ENCODE results near the gene TK2. TPM values are rescaled to one million over a fixed set of nuclear protein-coding genes. Genes with fewer than 3 reads are reported as not detected.

TK2 gene
- total RNA-seq, 6 experiments from 2014 or later: 29.1 to 43.8 (median 32.6) TPM

- no peak for DNase-seq
- no peak overlapping the region for H3K27ac Mint-ChIP-seq
- no peak for TF ChIP-seq CTCF (IDR thresholded peaks at IDR 0.05)
- H3K27me3 Mint-ChIP-seq (ENCODE audit: insufficient read depth): peaks cover 21% of the 10 kb centered on the region
- H3K9me3 Mint-ChIP-seq: no peaks in the 10 kb centered on the region
- no peaks in the 10 kb centered on the region for H3K4me1 Mint-ChIP-seq (ENCODE audit: low read depth)
- peaks cover 3% of the 10 kb centered on the region; the same call in 1 of the 2 replicates for H3K36me3 Mint-ChIP-seq (ENCODE audit: low read depth)
- H3K4me3 Mint-ChIP-seq: no peak overlapping the region
Measured at GRCh38 chr16:66493490-66494401, 56.2 kb downstream of the TK2 start.

GRCh38 chr16:66491716-66492064 is 58.2 kb downstream of the TK2 start:
- H3K27ac Mint-ChIP-seq: no peak overlapping the region
- H3K9me3 Mint-ChIP-seq: no peaks in the 10 kb centered on the region
- no peaks in the 10 kb centered on the region; the same call in 1 of the 2 replicates for H3K36me3 Mint-ChIP-seq (ENCODE audit: low read depth)
- no peak for TF ChIP-seq CTCF (IDR thresholded peaks at IDR 0.05)
- no peak for DNase-seq
- H3K4me1 Mint-ChIP-seq (ENCODE audit: low read depth): peaks cover 12% of the 10 kb centered on the region
- peaks cover 15% of the 10 kb centered on the region for H3K27me3 Mint-ChIP-seq (ENCODE audit: insufficient read depth)
- H3K4me3 Mint-ChIP-seq: no peak overlapping the region

GRCh38 chr16:66490774-66491715 is 58.9 kb downstream of the TK2 start:
- Mint-ChIP-seq H3K4me3 (no peak overlapping the region), H3K27me3 (ENCODE audit: insufficient read depth) (peaks cover 15% of the 10 kb centered on the region), H3K4me1 (ENCODE audit: low read depth) (peaks cover 15% of the 10 kb centered on the region), H3K36me3 (ENCODE audit: low read depth) (no peaks in the 10 kb centered on the region; the same call in 1 of the 2 replicates), H3K9me3 (no peaks in the 10 kb centered on the region), H3K27ac (no peak overlapping the region)
- no peak for DNase-seq
- TF ChIP-seq CTCF (IDR thresholded peaks at IDR 0.05): no peak

- no peak overlapping the region for H3K27ac Mint-ChIP-seq
- DNase-seq: no peak
- H3K4me3 Mint-ChIP-seq: no peak overlapping the region
- H3K9me3 Mint-ChIP-seq: no peaks in the 10 kb centered on the region
- no peak for TF ChIP-seq CTCF (IDR thresholded peaks at IDR 0.05)
- H3K4me1 Mint-ChIP-seq (ENCODE audit: low read depth): peaks cover 15% of the 10 kb centered on the region
- H3K36me3 Mint-ChIP-seq (ENCODE audit: low read depth): no peaks in the 10 kb centered on the region
- H3K27me3 Mint-ChIP-seq (ENCODE audit: insufficient read depth): peaks cover 14% of the 10 kb centered on the region
Measured at GRCh38 chr16:66489818-66490217, 60.1 kb downstream of the TK2 start.

GRCh38 chr16:66489385-66489784 is 60.5 kb downstream of the TK2 start:
- H3K27me3 Mint-ChIP-seq (ENCODE audit: insufficient read depth): peaks cover 10% of the 10 kb centered on the region
- peaks cover 15% of the 10 kb centered on the region for H3K4me1 Mint-ChIP-seq (ENCODE audit: low read depth)
- H3K9me3 Mint-ChIP-seq: no peaks in the 10 kb centered on the region
- no peak overlapping the region for H3K27ac Mint-ChIP-seq
- DNase-seq: no peak
- H3K4me3 Mint-ChIP-seq: no peak overlapping the region
- TF ChIP-seq CTCF (IDR thresholded peaks at IDR 0.05): no peak
- H3K36me3 Mint-ChIP-seq (ENCODE audit: low read depth): no peaks in the 10 kb centered on the region
